Panc1 (cell line): Measurements from ENCODE around the gene PARS2.

Experiments
- POLR2AphosphoS5 ChIP-seq: IDR thresholded peaks from 2 replicates; pipeline ENCODE4 v1.6.1; 2012; ENCODE audit warnings: mild to moderate bottlenecking, low read depth, low read length, moderate library complexity
- SIN3A ChIP-seq: IDR thresholded peaks from 2 replicates; pipeline ENCODE4 v1.6.1; 2012; ENCODE audit warnings: low read depth, mild to moderate bottlenecking, low read length, moderate library complexity, borderline replicate concordance; ENCODE audit not compliant: insufficient read depth
- TF ChIP-seq, protein P1 (sequence below): fragments of 450-650 bp; IDR thresholded peaks from 2 replicates; pipeline ENCODE4 v1.5.1; 2017; ENCODE audit warnings: mild to moderate bottlenecking
- TF ChIP-seq, protein P2 (sequence below), 2 experiments: IDR thresholded peaks; 2 replicates each; pipeline ENCODE4 v1.6.1; 2011 to 2012; ENCODE audit warnings: low read depth in 2 of 2, control low read depth in 1 of 2, low read length in 1 of 2, mild to moderate bottlenecking in 1 of 2, moderate library complexity in 1 of 2; ENCODE audit not compliant: insufficient read depth in 1 of 2

DNA sequence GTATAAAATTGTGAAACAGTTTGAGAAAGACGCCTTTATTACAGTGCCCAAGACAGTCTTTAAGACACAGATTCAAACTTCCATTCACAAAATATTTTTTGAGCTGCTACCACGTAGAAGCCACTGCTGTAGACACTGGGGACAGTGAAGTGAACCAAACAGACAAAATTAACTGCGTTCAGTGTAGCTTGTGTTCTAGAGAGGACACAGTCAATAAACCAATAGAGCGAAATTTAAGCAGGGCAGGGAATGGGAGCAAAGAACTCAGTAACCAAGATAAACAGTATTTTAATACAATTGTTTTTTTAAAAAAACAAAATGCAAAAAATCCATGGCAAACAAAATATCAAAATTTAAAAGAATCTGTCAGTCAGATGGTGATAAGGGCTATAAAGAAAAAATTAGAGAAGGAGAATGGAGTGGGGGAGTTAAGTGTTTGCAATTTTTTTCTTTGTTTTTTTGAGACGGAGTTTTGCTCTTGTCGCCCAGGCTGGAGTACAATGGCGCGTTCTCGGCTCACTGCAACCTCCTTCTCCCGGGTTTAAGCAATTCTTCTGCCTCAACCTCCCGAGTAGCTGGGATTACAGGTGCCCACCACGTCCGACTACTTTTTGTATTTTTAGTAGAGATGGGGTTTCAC, 719 bp upstream of the PARS2 start:
- TF ChIP-seq, protein P1, sequence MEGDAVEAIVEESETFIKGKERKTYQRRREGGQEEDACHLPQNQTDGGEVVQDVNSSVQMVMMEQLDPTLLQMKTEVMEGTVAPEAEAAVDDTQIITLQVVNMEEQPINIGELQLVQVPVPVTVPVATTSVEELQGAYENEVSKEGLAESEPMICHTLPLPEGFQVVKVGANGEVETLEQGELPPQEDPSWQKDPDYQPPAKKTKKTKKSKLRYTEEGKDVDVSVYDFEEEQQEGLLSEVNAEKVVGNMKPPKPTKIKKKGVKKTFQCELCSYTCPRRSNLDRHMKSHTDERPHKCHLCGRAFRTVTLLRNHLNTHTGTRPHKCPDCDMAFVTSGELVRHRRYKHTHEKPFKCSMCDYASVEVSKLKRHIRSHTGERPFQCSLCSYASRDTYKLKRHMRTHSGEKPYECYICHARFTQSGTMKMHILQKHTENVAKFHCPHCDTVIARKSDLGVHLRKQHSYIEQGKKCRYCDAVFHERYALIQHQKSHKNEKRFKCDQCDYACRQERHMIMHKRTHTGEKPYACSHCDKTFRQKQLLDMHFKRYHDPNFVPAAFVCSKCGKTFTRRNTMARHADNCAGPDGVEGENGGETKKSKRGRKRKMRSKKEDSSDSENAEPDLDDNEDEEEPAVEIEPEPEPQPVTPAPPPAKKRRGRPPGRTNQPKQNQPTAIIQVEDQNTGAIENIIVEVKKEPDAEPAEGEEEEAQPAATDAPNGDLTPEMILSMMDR, result no peak
- TF ChIP-seq POLR2AphosphoS5, result no peak
- TF ChIP-seq, protein P2, sequence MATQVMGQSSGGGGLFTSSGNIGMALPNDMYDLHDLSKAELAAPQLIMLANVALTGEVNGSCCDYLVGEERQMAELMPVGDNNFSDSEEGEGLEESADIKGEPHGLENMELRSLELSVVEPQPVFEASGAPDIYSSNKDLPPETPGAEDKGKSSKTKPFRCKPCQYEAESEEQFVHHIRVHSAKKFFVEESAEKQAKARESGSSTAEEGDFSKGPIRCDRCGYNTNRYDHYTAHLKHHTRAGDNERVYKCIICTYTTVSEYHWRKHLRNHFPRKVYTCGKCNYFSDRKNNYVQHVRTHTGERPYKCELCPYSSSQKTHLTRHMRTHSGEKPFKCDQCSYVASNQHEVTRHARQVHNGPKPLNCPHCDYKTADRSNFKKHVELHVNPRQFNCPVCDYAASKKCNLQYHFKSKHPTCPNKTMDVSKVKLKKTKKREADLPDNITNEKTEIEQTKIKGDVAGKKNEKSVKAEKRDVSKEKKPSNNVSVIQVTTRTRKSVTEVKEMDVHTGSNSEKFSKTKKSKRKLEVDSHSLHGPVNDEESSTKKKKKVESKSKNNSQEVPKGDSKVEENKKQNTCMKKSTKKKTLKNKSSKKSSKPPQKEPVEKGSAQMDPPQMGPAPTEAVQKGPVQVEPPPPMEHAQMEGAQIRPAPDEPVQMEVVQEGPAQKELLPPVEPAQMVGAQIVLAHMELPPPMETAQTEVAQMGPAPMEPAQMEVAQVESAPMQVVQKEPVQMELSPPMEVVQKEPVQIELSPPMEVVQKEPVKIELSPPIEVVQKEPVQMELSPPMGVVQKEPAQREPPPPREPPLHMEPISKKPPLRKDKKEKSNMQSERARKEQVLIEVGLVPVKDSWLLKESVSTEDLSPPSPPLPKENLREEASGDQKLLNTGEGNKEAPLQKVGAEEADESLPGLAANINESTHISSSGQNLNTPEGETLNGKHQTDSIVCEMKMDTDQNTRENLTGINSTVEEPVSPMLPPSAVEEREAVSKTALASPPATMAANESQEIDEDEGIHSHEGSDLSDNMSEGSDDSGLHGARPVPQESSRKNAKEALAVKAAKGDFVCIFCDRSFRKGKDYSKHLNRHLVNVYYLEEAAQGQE (IDR thresholded peaks at IDR 0.05; ENCODE audit: insufficient read depth in 1 of 2, low read depth in 2 of 2, low read length in 1 of 2), result no peak
- TF ChIP-seq SIN3A, result no peak
